T-helper 2 cell treated with Interferon-gamma antibody and Interleukin-4, amounts not matched to agents 5 μg/mL and 100 μg/mL, for 36 hours (primary cell): ENCODE results near the gene ZNF692.

Experiments
- DNase-seq: peaks from one replicate; pipeline ENCODE4 v3.0.0; 2021; ENCODE audit warnings: low spot score
- H3K27ac Mint-ChIP-seq: one replicate; pipeline ENCODE4 v1.8.0; 2021; ENCODE audit warnings: mild to moderate bottlenecking, mixed read lengths
- H3K27me3 Mint-ChIP-seq: one replicate; pipeline ENCODE4 v1.8.0; 2021; ENCODE audit warnings: low read depth, mixed read lengths
- H3K36me3 Mint-ChIP-seq: one replicate; pipeline ENCODE4 v1.8.0; 2021; ENCODE audit warnings: low read depth, mixed read lengths
- H3K4me1 Mint-ChIP-seq: one replicate; pipeline ENCODE4 v1.8.0; 2021; ENCODE audit warnings: low read depth, mixed read lengths
- H3K4me3 Mint-ChIP-seq: one replicate; pipeline ENCODE4 v1.8.0; 2022; ENCODE audit warnings: mild to moderate bottlenecking, moderate library complexity, mixed read lengths
- H3K9me3 Mint-ChIP-seq: one replicate; pipeline ENCODE4 v1.8.0; 2021; ENCODE audit warnings: mixed read lengths

The ZNF692 gene

DNA sequence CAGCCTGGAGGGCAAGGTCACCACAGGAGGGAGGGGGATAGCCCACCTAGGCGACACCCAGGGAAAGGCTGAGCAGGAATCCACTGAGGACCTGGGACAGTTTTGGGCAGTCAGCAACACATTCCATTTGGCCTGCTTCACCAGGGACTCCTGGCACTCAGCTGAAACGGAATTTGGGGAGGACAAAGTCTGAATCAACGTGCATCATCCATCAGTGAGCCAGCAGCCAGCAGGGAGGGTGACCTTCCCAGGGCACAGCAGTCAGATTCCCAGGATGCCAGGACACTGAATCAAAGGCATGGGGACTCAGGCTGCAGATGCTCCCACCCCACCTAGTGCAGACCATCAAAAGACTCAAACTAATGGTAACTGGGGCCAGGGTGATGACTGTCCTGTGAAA lies 37.8 kb downstream of the ZNF692 start:
- DNase-seq, result no peak
- H3K36me3 Mint-ChIP-seq, result peaks cover 52% of the 10 kb centered on the region
- peaks cover 53% of the 10 kb centered on the region for H3K4me1 Mint-ChIP-seq
- H3K4me3 Mint-ChIP-seq, result no peak overlapping the region
- no peaks in the 10 kb centered on the region for H3K9me3 Mint-ChIP-seq
- no peak overlapping the region for H3K27ac Mint-ChIP-seq
- no peaks in the 10 kb centered on the region for H3K27me3 Mint-ChIP-seq

DNA sequence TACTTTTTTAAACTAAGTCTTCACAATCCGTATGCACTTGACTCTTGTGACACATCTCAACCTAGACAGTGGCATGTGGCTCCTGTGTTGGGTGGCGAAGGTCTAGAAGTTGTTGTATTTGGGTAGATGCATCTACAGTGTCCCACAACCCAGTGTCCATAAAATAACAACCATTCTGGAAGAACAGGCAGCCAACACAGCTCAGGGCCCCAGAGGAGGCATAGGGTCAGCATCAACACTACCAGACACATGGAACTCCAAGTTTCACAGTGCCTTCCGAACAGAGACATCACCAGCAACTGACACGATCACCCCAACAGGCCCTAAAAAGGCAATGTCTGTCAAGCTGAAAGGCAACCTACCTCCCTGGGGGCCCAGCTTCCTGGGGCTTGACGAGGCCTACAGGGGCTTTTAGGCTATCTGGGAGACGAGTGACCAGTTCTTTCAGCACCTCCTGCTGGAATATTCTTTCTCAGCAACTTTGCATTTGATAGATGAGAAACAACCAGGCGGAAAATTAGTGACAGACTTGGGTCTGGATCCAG lies 38.8 kb downstream of the ZNF692 start:
- no peak overlapping the region for H3K4me3 Mint-ChIP-seq
- H3K36me3 Mint-ChIP-seq, result peaks cover 57% of the 10 kb centered on the region
- peak overlapping the region; percentile 12 for H3K27ac Mint-ChIP-seq
- no peaks in the 10 kb centered on the region for H3K9me3 Mint-ChIP-seq
- no peak for DNase-seq
- H3K4me1 Mint-ChIP-seq, result peaks cover 57% of the 10 kb centered on the region
- no peaks in the 10 kb centered on the region for H3K27me3 Mint-ChIP-seq

DNA sequence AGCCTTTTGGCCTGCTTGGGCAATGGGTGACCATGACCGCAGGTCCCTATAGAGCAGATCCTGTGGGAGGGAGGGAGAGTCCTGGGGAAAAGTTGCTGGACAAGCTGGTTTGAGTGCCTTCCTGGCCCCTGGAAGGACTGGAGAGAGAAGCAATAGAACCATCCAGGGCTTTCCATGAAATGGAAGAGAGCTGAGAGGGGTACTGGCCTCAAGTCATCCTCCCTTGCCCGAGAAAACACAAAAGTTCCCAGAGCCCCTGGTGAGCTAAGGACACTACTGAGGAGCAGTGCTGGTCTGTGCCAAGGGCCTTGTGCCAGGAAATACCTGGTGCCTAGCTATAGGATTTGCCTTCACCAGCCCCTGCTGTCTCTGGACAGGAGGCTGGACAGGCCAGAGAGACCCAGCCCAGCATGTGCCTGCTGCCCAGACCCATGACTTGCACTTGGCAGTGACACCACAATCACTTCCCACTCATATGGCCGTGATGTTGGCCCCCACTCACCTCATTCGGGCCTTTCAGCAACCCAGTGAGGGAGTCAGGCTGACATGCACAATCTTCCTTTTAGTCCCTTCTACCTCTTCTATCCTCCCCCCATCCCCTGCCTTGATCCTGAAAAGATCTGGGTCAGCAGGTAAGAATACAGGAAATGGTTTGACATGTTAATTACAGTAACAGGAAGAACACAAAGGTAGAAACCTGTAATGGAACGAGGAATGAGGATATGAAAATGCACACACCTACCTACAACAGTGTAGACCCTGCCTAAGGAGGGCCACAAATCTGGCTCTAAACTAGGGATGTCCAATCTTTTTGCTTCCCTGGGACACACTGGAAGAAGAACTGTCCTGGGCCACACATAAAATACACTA lies 40.1 kb downstream of the ZNF692 start:
- Mint-ChIP-seq H3K27me3 (no peaks in the 10 kb centered on the region), H3K36me3 (peaks cover 59% of the 10 kb centered on the region), H3K4me1 (peaks cover 46% of the 10 kb centered on the region), H3K27ac (peak overlapping the region; percentile 72), H3K4me3 (peak overlapping the region; percentile 28), H3K9me3 (no peaks in the 10 kb centered on the region)
- no peak for DNase-seq

GRCh38 chr1:248817065-248817464 lies 41.8 kb downstream of the ZNF692 start:
- H3K4me1 Mint-ChIP-seq, result peaks cover 35% of the 10 kb centered on the region
- H3K4me3 Mint-ChIP-seq, result peak overlapping the region; percentile 66
- no peak for DNase-seq
- peak overlapping the region; percentile 88 for H3K27ac Mint-ChIP-seq
- peaks cover 62% of the 10 kb centered on the region for H3K36me3 Mint-ChIP-seq
- no peaks in the 10 kb centered on the region for H3K9me3 Mint-ChIP-seq
- H3K27me3 Mint-ChIP-seq, result no peaks in the 10 kb centered on the region

GRCh38 chr1:248816042-248816851 lies 42.6 kb downstream of the ZNF692 start:
- Mint-ChIP-seq H3K27me3 (no peaks in the 10 kb centered on the region), H3K4me1 (peaks cover 34% of the 10 kb centered on the region), H3K27ac (peak overlapping the region; percentile 88), H3K9me3 (no peaks in the 10 kb centered on the region), H3K36me3 (peaks cover 61% of the 10 kb centered on the region), H3K4me3 (peak overlapping the region; percentile 66)
- no peak for DNase-seq

GRCh38 chr1:248815407-248816034 lies 43.4 kb downstream of the ZNF692 start:
- Mint-ChIP-seq H3K27me3 (no peaks in the 10 kb centered on the region), H3K9me3 (no peaks in the 10 kb centered on the region), H3K4me3 (peak overlapping the region; percentile 66), H3K27ac (peak overlapping the region; percentile 88), H3K36me3 (peaks cover 62% of the 10 kb centered on the region), H3K4me1 (peaks cover 34% of the 10 kb centered on the region)
- DNase-seq, result no peak

DNA sequence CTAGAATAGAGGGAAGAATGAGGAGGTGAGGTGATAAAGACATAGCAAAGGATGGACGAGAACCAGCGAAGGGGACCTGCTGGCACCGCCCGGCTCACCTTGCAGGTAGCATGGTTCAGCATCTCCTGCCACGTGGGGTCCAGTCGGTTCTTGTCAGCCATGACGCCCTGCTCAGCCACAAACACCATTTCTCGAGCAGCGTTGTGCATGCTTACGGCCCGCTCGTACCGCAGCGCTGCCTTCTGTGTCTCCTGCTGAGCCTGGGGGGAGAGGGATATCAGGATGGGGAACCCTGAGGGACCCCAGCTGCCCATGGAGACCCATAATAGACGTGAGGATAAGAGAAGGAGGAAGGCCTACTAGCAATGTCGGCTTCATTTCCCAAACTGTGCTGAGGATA lies 44.5 kb downstream of the ZNF692 start:
- Mint-ChIP-seq H3K27ac (peak overlapping the region; percentile 23), H3K27me3 (no peaks in the 10 kb centered on the region), H3K4me1 (peaks cover 32% of the 10 kb centered on the region), H3K4me3 (no peak overlapping the region), H3K36me3 (peaks cover 65% of the 10 kb centered on the region), H3K9me3 (no peaks in the 10 kb centered on the region)
- DNase-seq, result no peak

- H3K36me3 Mint-ChIP-seq, result peaks cover 59% of the 10 kb centered on the region
- no peak for DNase-seq
- no peaks in the 10 kb centered on the region for H3K9me3 Mint-ChIP-seq
- H3K27me3 Mint-ChIP-seq, result no peaks in the 10 kb centered on the region
- no peak overlapping the region for H3K4me3 Mint-ChIP-seq
- H3K27ac Mint-ChIP-seq, result no peak overlapping the region
- H3K4me1 Mint-ChIP-seq, result peaks cover 26% of the 10 kb centered on the region
Measured at GRCh38 chr1:248813546-248813945, 45.3 kb downstream of the ZNF692 start.

GRCh38 chr1:248812736-248813425 lies 46.0 kb downstream of the ZNF692 start:
- DNase-seq, result no peak
- no peak overlapping the region for H3K4me3 Mint-ChIP-seq
- H3K27ac Mint-ChIP-seq, result peak overlapping the region; percentile 39
- no peaks in the 10 kb centered on the region for H3K9me3 Mint-ChIP-seq
- peaks cover 55% of the 10 kb centered on the region for H3K36me3 Mint-ChIP-seq
- H3K4me1 Mint-ChIP-seq, result peaks cover 23% of the 10 kb centered on the region
- H3K27me3 Mint-ChIP-seq, result no peaks in the 10 kb centered on the region

DNA sequence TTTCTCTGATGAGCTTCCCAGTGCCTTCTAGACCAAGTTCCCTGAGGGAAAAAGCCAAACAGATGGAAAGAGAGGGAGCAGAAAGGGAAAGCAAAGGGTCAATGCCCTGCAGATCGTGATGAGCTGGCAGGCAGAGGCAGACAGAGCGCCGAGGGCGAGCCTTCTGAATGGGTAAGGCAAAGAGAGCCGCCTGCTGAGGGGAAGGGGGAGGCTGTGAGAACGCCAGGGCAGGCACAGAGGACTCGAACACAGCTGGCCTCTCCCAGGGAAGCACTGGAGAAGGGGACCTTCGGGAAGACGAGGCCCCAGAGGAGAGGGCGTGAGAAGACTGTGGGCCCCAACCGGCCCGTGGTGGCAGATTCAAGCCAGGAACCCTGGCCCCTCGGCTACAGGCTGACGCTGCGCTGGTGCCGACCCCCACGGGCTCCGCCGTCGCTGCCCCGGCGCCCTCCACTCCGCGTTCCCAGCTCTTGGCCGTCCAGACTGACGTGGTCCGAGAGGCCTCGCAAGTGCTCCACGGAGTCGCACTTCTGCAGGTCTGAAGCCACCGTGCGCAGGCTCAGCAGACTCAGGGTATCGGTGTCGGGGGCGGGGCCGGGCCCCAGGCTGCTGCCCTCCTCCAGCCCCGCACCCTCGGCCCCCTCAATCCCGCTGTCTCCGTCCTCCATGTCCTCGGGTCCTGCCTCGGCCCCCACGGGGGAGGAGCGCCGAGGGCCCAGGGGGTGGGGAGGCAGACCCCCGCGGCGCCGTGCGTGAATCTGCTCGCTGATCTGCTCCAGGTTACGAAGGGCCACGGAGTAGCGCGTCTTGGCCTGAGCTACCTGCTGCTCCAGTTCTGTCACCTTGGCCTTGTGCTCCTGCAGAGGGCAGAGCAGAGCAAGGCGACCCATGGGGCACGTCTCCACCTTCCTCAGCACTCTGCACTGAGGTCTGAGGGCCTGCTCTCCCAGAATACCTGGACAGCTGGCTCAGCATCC lies 47.1 kb downstream of the ZNF692 start:
- no peaks in the 10 kb centered on the region for H3K27me3 Mint-ChIP-seq
- H3K27ac Mint-ChIP-seq, result peak overlapping the region; percentile 51
- H3K9me3 Mint-ChIP-seq, result no peaks in the 10 kb centered on the region
- H3K4me3 Mint-ChIP-seq, result no peak overlapping the region
- peaks cover 15% of the 10 kb centered on the region for H3K4me1 Mint-ChIP-seq
- H3K36me3 Mint-ChIP-seq, result peaks cover 50% of the 10 kb centered on the region
- no peak for DNase-seq

GRCh38 chr1:248810727-248811513 lies 48.0 kb downstream of the ZNF692 start:
- no peak overlapping the region for H3K27ac Mint-ChIP-seq

More at GRCh38 chr1:248810727-248811513, 48.0 kb downstream of the ZNF692 start:
- H3K4me3 Mint-ChIP-seq, result no peak overlapping the region
- no peaks in the 10 kb centered on the region for H3K27me3 Mint-ChIP-seq
- peaks cover 41% of the 10 kb centered on the region for H3K36me3 Mint-ChIP-seq
- H3K9me3 Mint-ChIP-seq, result no peaks in the 10 kb centered on the region
- DNase-seq, result no peak
- H3K4me1 Mint-ChIP-seq, result peaks cover 6% of the 10 kb centered on the region
